KMS-11 (cell line): ENCODE data around the gene YEATS2.

Experiments
- H2AFZ ChIP-seq: fragments of 200-600 bp; sonication (generic); 2 replicates; pipeline ENCODE4 v1.6.1; 2016; ENCODE audit warnings: antibody characterized with exemption, mixed run types, low read depth
- H3K27ac ChIP-seq: fragments of 200-600 bp; sonication (generic); 2 replicates; pipeline ENCODE4 v1.6.1; 2016; ENCODE audit warnings: mild to moderate bottlenecking, mixed run types
- H3K27me3 ChIP-seq: fragments of 200-600 bp; sonication (generic); 2 replicates; pipeline ENCODE4 v1.6.1; 2017; ENCODE audit warnings: mild to moderate bottlenecking, low read depth, mixed run types, moderate library complexity; ENCODE audit not compliant: insufficient read depth
- H3K36me3 ChIP-seq: fragments of 200-600 bp; sonication (generic); 2 replicates; pipeline ENCODE4 v1.6.1; 2017; ENCODE audit warnings: mild to moderate bottlenecking, mixed run types; ENCODE audit not compliant: insufficient read depth
- H3K4me1 ChIP-seq: fragments of 200-600 bp; sonication (generic); 2 replicates; pipeline ENCODE4 v1.6.1; 2016; ENCODE audit warnings: mild to moderate bottlenecking, low read depth, mixed run types; ENCODE audit not compliant: poor library complexity, severe bottlenecking
- H3K4me2 ChIP-seq: fragments of 200-600 bp; sonication (generic); 2 replicates; pipeline ENCODE4 v1.7.0; 2016; ENCODE audit warnings: mild to moderate bottlenecking, mixed run types
- H3K4me3 ChIP-seq: fragments of 200-600 bp; sonication (generic); IDR thresholded peaks from 2 replicates; pipeline ENCODE4 v1.6.1; 2017; ENCODE audit warnings: low read depth, low read length, mixed read lengths; ENCODE audit not compliant: insufficient read depth
- H3K79me2 ChIP-seq: fragments of 200-600 bp; sonication (generic); 2 replicates; pipeline ENCODE4 v1.6.1; 2016; ENCODE audit warnings: low read depth, mixed run types; ENCODE audit not compliant: insufficient read depth
- H3K9ac ChIP-seq: fragments of 200-600 bp; sonication (generic); 2 replicates; pipeline ENCODE4 v1.6.1; 2016; ENCODE audit warnings: mild to moderate bottlenecking, mixed run types
- H4K20me1 ChIP-seq: fragments of 200-600 bp; sonication (generic); 2 replicates; pipeline ENCODE4 v1.6.1; 2016; ENCODE audit warnings: mild to moderate bottlenecking, mixed run types; ENCODE audit not compliant: insufficient read depth
- CTCF ChIP-seq: fragments of 200-600 bp; sonication (generic); conservative IDR thresholded peaks from 2 replicates; pipeline ENCODE4 v1.6.1; 2017; ENCODE audit warnings: low read depth, mild to moderate bottlenecking, antibody characterized with exemption, low read length, moderate library complexity, mixed read lengths

Gene YEATS2

GRCh38 chr3:183725387-183725786 lies 27.8 kb downstream of the YEATS2 start:
- Histone ChIP-seq H3K79me2 (no peaks in the 10 kb centered on the region), H3K4me3 (no peak overlapping the region), H3K4me2 (no peak overlapping the region), H4K20me1 (no peaks in the 10 kb centered on the region), H3K9ac (no peak overlapping the region), H3K4me1 (no peaks in the 10 kb centered on the region), H2AFZ (no peak overlapping the region), H3K36me3 (peaks cover 9% of the 10 kb centered on the region), H3K27ac (no peak overlapping the region), H3K27me3 (no peaks in the 10 kb centered on the region)
- no peak for TF ChIP-seq CTCF

GRCh38 chr3:183728204-183728603 lies 30.6 kb downstream of the YEATS2 start:
- Histone ChIP-seq H3K4me1 (no peaks in the 10 kb centered on the region), H3K79me2 (no peaks in the 10 kb centered on the region), H3K36me3 (peaks cover 5% of the 10 kb centered on the region), H2AFZ (no peak overlapping the region), H3K27me3 (no peaks in the 10 kb centered on the region), H3K4me3 (no peak overlapping the region), H4K20me1 (no peaks in the 10 kb centered on the region), H3K27ac (no peak overlapping the region), H3K4me2 (no peak overlapping the region), H3K9ac (no peak overlapping the region)
- TF ChIP-seq CTCF, result no peak

DNA sequence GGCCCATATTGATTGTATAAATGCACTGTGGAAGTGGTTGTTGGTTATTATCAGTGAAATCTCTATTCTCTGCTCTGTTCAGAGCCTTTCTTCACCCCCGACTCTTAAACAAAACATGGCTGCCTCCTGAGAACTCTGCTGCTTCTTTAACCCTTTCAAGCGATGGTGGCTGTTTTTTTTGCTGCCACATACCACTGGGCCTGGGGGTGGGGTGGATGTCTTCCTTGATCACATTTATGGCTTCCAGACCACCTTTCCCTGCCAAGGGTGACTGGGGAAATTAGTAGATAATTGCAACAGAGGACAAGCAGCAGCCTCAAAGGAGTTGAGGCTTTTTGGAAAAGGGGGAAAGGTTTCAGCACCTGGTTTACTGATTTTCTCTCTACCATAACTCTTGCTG lies 32.8 kb downstream of the YEATS2 start:
- TF ChIP-seq CTCF, result no peak
- H3K27ac ChIP-seq, result no peak overlapping the region
- H4K20me1 ChIP-seq, result no peaks in the 10 kb centered on the region
- H3K4me3 ChIP-seq, result no peak overlapping the region
- H3K36me3 ChIP-seq, result peaks cover 5% of the 10 kb centered on the region; the same call in 1 of the 2 replicates
- no peak overlapping the region for H3K9ac ChIP-seq
- no peaks in the 10 kb centered on the region for H3K79me2 ChIP-seq
- no peaks in the 10 kb centered on the region for H3K4me1 ChIP-seq
- H3K27me3 ChIP-seq, result no peaks in the 10 kb centered on the region
- H2AFZ ChIP-seq, result no peak overlapping the region
- no peak overlapping the region for H3K4me2 ChIP-seq

- Histone ChIP-seq H3K9ac (no peak overlapping the region), H3K27me3 (no peaks in the 10 kb centered on the region), H2AFZ (no peak overlapping the region), H3K36me3 (peaks cover 10% of the 10 kb centered on the region; the same call in 1 of the 2 replicates), H3K4me2 (no peak overlapping the region), H3K79me2 (no peaks in the 10 kb centered on the region), H3K4me3 (no peak overlapping the region), H3K4me1 (no peaks in the 10 kb centered on the region), H3K27ac (no peak overlapping the region), H4K20me1 (no peaks in the 10 kb centered on the region)
- TF ChIP-seq CTCF, result no peak
These were observed 34.0 kb downstream of the YEATS2 start for GRCh38 chr3:183731611-183732010.
